NB4 (cell line): ENCODE data around the gene NRGN.
A peak's percentile ranks its signal among the peaks of the same experiment; 100 is the strongest.

Experiments used
- DNase-seq: peaks from one replicate; pipeline ENCODE4 v3.0.0; 2010; ENCODE audit warnings: low read depth
- H3K4me3 ChIP-seq: one replicate; pipeline ENCODE4 v1.5.1; 2011; ENCODE audit warnings: mild to moderate bottlenecking, low read depth, low read length, moderate library complexity
- CTCF ChIP-seq: IDR thresholded peaks from one replicate; pipeline ENCODE4 v1.5.1; 2012; ENCODE audit warnings: low read depth, low read length
- MAX ChIP-seq: IDR thresholded peaks from 2 replicates; pipeline ENCODE4 v1.6.1; 2011; ENCODE audit warnings: low read depth, low read length
- MYC ChIP-seq: IDR thresholded peaks from 2 replicates; pipeline ENCODE4 v1.6.1; 2011; ENCODE audit warnings: low read depth, low read length
- POLR2A ChIP-seq: IDR thresholded peaks from 2 replicates; pipeline ENCODE4 v1.6.1; 2011; ENCODE audit warnings: mild to moderate bottlenecking; ENCODE audit not compliant: insufficient read length; ENCODE audit errors: extremely low read depth

The NRGN gene

GRCh38 chr11:124724979-124725718 lies 14.6 kb upstream of the NRGN start:
- TF ChIP-seq MYC, result no peak; the same call in 1 of the 2 replicates
- no peak for TF ChIP-seq POLR2A
- TF ChIP-seq MAX, result no peak
- no peak for TF ChIP-seq CTCF
- peak; percentile 79 for DNase-seq
- peak overlapping the region; percentile 30 for H3K4me3 ChIP-seq

- peak; percentile 80 for DNase-seq
- peak overlapping the region; percentile 30 for H3K4me3 ChIP-seq
- TF ChIP-seq POLR2A, result no peak
- TF ChIP-seq MYC, result 0 out of 2 replicates have a peak, but pooled peaks have one; percentile 46
Observed at GRCh38 chr11:124725719-124726105, 14.0 kb upstream of the NRGN start.

GRCh38 chr11:124727474-124727873 lies 12.3 kb upstream of the NRGN start:
- H3K4me3 ChIP-seq, result no peak overlapping the region
- DNase-seq, result no peak
- TF ChIP-seq CTCF (no peak), MYC (no peak), POLR2A (no peak), MAX (no peak)

GRCh38 chr11:124728134-124728533 lies 11.6 kb upstream of the NRGN start:
- DNase-seq, result no peak
- TF ChIP-seq CTCF (no peak), MYC (no peak), POLR2A (no peak), MAX (no peak)

GRCh38 chr11:124729571-124729970 lies 10.2 kb upstream of the NRGN start:
- no peak for TF ChIP-seq CTCF
- no peak for TF ChIP-seq POLR2A
- TF ChIP-seq MAX, result no peak
- no peak for TF ChIP-seq MYC
- H3K4me3 ChIP-seq, result no peak overlapping the region
- no peak for DNase-seq

More at GRCh38 chr11:124728134-124728533, 11.6 kb upstream of the NRGN start:
- no peak overlapping the region for H3K4me3 ChIP-seq

- TF ChIP-seq CTCF (no peak), MYC (no peak), MAX (no peak)
- peak; percentile 54 for DNase-seq
- H3K4me3 ChIP-seq, result no peak overlapping the region
Observed at GRCh38 chr11:124732230-124732629, 7.5 kb upstream of the NRGN start.
